ENCODE results near the gene DST.

DNA sequence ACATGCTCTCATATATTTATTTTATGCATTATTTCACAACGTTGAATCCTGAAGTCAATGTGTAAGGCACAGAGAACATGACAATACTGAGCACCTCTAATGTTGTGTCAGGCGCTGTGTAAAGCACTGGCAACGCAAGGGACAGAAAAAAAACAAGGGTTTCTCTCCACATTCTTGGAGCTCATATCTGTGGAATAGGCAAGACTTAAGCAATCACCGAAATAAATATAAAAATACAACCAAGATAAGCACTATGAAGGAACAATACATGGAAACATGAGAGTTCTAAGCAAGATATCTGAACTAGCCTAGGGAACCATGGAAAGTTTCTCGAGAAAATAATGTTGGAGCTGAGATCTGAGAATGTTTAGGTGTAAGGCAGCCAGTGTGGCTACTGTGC lies 1.7 kb upstream of the DST start:
- TF ChIP-seq CTCF (IDR thresholded peaks at IDR 0.05) (no peak), POLR2A (IDR thresholded peaks at IDR 0.05) (no peak)
